WERI-Rb-1 (cell line): ENCODE measurements around the gene GFPT1.

Experiments
- DNase-seq: peaks from one replicate; pipeline ENCODE4 v3.0.0-alpha.2; 2020
- H3K27ac ChIP-seq: fragments of 250-450 bp; sonication (Bioruptor Pico); 2 replicates; pipeline ENCODE4 v1.5.1; 2020; ENCODE audit warnings: mild to moderate bottlenecking, moderate library complexity
- H3K27me3 ChIP-seq: fragments of 250-450 bp; sonication (Bioruptor Pico); 2 replicates; pipeline ENCODE4 v1.5.1; 2021; ENCODE audit warnings: mild to moderate bottlenecking, low read depth, moderate library complexity; ENCODE audit not compliant: insufficient read depth, severe bottlenecking
- H3K36me3 ChIP-seq: fragments of 250-450 bp; sonication (Bioruptor Pico); 2 replicates; pipeline ENCODE4 v1.5.1; 2020; ENCODE audit warnings: mild to moderate bottlenecking, moderate library complexity
- H3K4me3 ChIP-seq: 2 replicates; pipeline ENCODE4 v1.5.1; 2011; ENCODE audit warnings: low read depth, mild to moderate bottlenecking, control low read depth, low read length
- H3K9me3 ChIP-seq: fragments of 250-450 bp; sonication (Bioruptor Pico); 2 replicates; pipeline ENCODE4 v1.5.1; 2021; ENCODE audit warnings: mild to moderate bottlenecking, moderate library complexity; ENCODE audit not compliant: severe bottlenecking
- TF ChIP-seq, protein P1 (sequence below): IDR thresholded peaks from 2 replicates; pipeline ENCODE4 v1.5.1; 2011; ENCODE audit warnings: low read depth, mild to moderate bottlenecking, control low read depth, inconsistent platforms, low read length

The GFPT1 gene

DNA sequence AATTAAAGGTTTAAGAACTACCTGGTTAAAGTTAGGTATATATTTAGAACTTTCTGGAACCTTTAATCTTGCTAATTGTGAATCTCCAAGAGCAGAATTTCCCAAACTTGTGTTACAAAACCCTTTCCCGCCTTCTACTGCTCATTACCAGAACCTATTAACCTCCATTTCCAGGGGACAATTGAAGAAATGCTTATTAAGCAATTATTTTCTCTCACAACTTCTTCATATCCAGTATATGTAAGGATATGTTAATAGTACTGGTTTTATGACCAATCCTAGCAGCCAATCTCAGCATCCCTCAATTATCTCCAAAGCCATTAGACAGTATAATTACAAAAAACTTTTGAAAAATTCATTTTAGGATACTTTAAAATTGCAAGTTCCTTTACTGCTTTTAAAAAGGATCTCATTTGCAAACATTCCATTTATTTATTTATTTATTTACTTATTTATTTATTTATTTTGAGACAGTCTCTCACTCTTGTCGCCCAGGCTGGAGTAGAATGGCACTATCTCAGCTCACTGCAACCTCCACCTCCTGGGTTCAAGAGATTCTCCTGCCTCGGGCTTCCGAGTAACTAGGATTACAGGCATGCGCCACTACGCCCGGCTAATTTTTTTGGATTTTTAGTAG, 3.7 kb downstream of the GFPT1 start:
- Histone ChIP-seq H3K27me3 (no peaks in the 10 kb centered on the region), H3K36me3 (peaks cover 21% of the 10 kb centered on the region), H3K4me3 (no peak overlapping the region), H3K27ac (no peak overlapping the region), H3K9me3 (no peaks in the 10 kb centered on the region)
- TF ChIP-seq, protein P1, sequence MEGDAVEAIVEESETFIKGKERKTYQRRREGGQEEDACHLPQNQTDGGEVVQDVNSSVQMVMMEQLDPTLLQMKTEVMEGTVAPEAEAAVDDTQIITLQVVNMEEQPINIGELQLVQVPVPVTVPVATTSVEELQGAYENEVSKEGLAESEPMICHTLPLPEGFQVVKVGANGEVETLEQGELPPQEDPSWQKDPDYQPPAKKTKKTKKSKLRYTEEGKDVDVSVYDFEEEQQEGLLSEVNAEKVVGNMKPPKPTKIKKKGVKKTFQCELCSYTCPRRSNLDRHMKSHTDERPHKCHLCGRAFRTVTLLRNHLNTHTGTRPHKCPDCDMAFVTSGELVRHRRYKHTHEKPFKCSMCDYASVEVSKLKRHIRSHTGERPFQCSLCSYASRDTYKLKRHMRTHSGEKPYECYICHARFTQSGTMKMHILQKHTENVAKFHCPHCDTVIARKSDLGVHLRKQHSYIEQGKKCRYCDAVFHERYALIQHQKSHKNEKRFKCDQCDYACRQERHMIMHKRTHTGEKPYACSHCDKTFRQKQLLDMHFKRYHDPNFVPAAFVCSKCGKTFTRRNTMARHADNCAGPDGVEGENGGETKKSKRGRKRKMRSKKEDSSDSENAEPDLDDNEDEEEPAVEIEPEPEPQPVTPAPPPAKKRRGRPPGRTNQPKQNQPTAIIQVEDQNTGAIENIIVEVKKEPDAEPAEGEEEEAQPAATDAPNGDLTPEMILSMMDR = no peak
- DNase-seq = no peak

DNA sequence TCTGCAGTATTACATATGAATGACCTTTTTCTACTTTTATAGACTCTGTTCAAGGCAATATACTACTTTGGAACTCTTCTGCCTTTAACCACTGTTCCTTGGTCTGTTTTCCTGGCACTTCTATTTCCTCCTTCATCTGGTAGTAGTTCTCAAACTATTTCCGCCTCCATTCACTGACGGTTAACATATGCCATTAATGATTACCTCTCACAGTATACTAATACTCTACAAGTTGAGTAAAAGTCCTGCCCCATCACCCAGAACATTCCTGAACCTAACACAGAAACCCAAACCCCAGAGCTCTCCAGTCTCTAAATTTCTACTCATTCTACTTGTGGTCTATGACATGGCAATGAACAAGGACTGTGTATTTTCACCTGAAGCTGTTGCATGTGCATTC, 4.5 kb downstream of the GFPT1 start:
- H3K36me3 ChIP-seq = peaks cover 23% of the 10 kb centered on the region
- DNase-seq = no peak
- TF ChIP-seq, protein P1 = no peak
- H3K9me3 ChIP-seq = no peaks in the 10 kb centered on the region
- H3K27me3 ChIP-seq = no peaks in the 10 kb centered on the region
- H3K4me3 ChIP-seq = no peak overlapping the region
- H3K27ac ChIP-seq = no peak overlapping the region

DNA sequence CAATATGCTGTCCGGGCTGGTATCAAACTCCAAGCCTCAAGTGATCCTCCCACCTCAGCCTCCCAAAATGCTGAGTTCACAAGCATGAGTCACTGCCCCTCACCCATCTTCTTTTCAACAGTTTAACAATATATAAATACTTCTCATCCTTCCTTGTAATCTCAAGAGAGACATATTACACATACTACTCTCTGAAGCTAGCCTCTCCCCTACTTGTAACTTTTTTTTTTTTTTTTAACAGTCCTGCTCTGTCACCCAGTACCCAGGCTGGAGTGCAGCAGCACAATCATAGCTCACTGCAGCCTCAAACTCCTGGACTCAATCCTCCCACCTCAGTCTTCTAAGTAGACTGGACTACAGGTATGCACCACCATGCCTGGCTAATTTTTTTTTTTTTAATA, 5.7 kb downstream of the GFPT1 start:
- no peak overlapping the region for H3K4me3 ChIP-seq
- H3K27me3 ChIP-seq = no peaks in the 10 kb centered on the region
- TF ChIP-seq, protein P1 = no peak
- H3K27ac ChIP-seq = no peak overlapping the region
- no peak for DNase-seq
- H3K9me3 ChIP-seq = no peaks in the 10 kb centered on the region
- H3K36me3 ChIP-seq = peaks cover 22% of the 10 kb centered on the region

DNA sequence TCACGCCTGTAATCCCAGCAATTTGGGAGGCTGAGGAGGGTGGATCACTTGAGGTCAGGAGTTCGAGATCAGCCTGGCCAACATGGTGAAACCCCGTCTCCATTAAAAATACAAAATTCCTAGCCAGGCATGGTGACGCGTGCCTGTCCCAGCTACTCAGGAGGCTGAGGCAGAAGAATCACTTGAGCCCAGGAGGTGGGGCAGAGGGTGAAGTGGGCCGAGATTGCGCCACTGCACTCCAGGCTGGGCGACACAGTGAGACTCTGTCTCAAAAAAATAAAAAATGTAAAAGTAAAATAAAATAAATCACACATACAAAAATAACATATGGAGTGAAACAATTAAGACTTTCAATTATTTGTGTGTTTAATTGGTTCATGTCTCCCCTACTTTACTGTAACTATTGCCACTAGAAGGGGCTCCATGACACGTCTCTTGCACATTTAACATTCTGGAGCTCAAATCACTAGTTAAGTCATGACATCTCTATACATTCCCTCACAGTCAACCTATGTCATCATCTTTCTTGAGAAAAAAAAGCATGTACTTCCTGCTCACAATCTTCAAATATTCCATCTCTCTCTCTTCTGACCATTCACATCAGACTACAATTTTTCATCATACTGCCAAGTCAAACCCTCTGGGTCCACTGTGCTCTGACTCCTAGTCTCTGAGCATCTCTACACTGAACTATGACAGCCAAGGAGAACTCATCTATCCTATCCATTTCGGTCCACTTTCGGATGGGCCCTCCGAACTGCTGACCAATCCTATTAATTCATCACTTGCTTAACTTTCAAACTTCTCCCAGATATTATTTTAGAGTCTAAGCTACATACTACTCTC, 6.7 kb downstream of the GFPT1 start:
- TF ChIP-seq, protein P1 = no peak

DNA sequence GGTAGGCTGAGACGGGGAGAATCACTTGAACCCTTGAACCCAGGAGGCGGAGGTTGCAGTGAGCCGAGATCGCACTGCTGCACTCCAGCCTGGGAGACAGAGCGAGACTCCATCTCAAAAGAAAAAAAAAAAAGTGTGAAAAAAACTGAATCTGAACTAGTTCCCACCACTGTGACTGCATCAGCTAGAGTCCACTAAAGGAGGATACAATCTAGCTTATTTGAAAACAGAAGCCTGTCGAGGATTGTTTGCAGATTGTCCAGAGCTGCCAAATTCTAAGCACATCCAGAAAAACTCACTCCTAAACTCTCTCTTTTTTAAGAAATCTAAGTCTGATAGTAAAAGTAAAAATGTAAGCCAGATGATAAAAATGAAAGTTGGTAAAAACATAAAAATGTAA, 10.6 kb downstream of the GFPT1 start:
- Histone ChIP-seq H3K27me3 (no peaks in the 10 kb centered on the region), H3K27ac (no peak overlapping the region), H3K4me3 (no peak overlapping the region), H3K9me3 (no peaks in the 10 kb centered on the region), H3K36me3 (peaks cover 25% of the 10 kb centered on the region)
- TF ChIP-seq, protein P1 = no peak
- DNase-seq = no peak

More for the DNA sequence above, 6.7 kb downstream of the GFPT1 start:
- H3K36me3 ChIP-seq = peaks cover 22% of the 10 kb centered on the region
- no peak for DNase-seq
- no peaks in the 10 kb centered on the region for H3K27me3 ChIP-seq
- H3K9me3 ChIP-seq = no peaks in the 10 kb centered on the region
- H3K4me3 ChIP-seq = no peak overlapping the region
- no peak overlapping the region for H3K27ac ChIP-seq
